OCI-LY1 (cell line): Measurements from ENCODE around the gene LRRC57.

Experiments used
- H2AFZ ChIP-seq: fragments of 200-600 bp; sonication (generic), shearing (Covaris generic); 2 replicates; pipeline ENCODE4 v1.6.0; 2014; ENCODE audit warnings: antibody characterized with exemption, mild to moderate bottlenecking, low read length
- H3F3A ChIP-seq: fragments of 200-600 bp; sonication (generic), shearing (Covaris generic); 2 replicates; pipeline ENCODE4 v1.6.0; 2014; ENCODE audit warnings: mild to moderate bottlenecking, antibody characterized with exemption, low read length, moderate library complexity; ENCODE audit not compliant: insufficient read depth
- H3K27ac ChIP-seq: fragments of 200-600 bp; sonication (generic); 2 replicates; pipeline ENCODE4 v1.5.1; 2014; ENCODE audit warnings: low read length, mixed run types, mild to moderate bottlenecking, low read depth; ENCODE audit not compliant: poor library complexity, severe bottlenecking
- H3K27me3 ChIP-seq: fragments of 200-600 bp; sonication (generic); 2 replicates; pipeline ENCODE4 v1.6.0; 2014; ENCODE audit warnings: antibody characterized with exemption, mild to moderate bottlenecking, low read length, moderate library complexity; ENCODE audit not compliant: insufficient read depth
- H3K36me3 ChIP-seq: fragments of 200-600 bp; sonication (generic); 2 replicates; pipeline ENCODE4 v1.6.1; 2014; ENCODE audit warnings: mild to moderate bottlenecking, antibody characterized with exemption, low read length, moderate library complexity, mixed read lengths; ENCODE audit not compliant: insufficient read depth
- H3K4me1 ChIP-seq: fragments of 200-600 bp; sonication (generic); 2 replicates; pipeline ENCODE4 v1.5.1; 2014; ENCODE audit warnings: mild to moderate bottlenecking, low read length, moderate library complexity; ENCODE audit not compliant: insufficient read depth, severe bottlenecking
- H3K4me2 ChIP-seq: fragments of 200-600 bp; sonication (generic), shearing (Covaris generic); 2 replicates; pipeline ENCODE4 v1.6.1; 2014; ENCODE audit warnings: low read length
- H3K4me3 ChIP-seq: fragments of 200-600 bp; sonication (generic); 2 replicates; pipeline ENCODE4 v1.5.1; 2014; ENCODE audit warnings: low read length, low read depth, mild to moderate bottlenecking, mixed read lengths; ENCODE audit not compliant: poor library complexity, severe bottlenecking
- H3K79me2 ChIP-seq: fragments of 200-600 bp; shearing (Covaris generic); 2 replicates; pipeline ENCODE4 v1.6.1; 2016; ENCODE audit warnings: mixed run types, low read length, mixed read lengths; ENCODE audit not compliant: insufficient read depth
- H3K9ac ChIP-seq: fragments of 200-600 bp; sonication (generic), shearing (Covaris generic); 2 replicates; pipeline ENCODE4 v1.6.1; 2014; ENCODE audit warnings: mild to moderate bottlenecking, low read length, mixed read lengths
- H3K9me2 ChIP-seq: fragments of 200-600 bp; sonication (generic), shearing (Covaris generic); 2 replicates; pipeline ENCODE4 v1.6.1; 2014; ENCODE audit warnings: low read depth, mild to moderate bottlenecking, low read length, mixed read lengths
- H3K9me3 ChIP-seq: fragments of 200-600 bp; shearing (Covaris generic); 2 replicates; pipeline ENCODE4 v1.6.1; 2014; ENCODE audit warnings: low read length, mixed read lengths
- H4K20me1 ChIP-seq: fragments of 200-600 bp; sonication (generic), shearing (Covaris generic); 2 replicates; pipeline ENCODE4 v1.6.0; 2016; ENCODE audit warnings: mild to moderate bottlenecking, low read length; ENCODE audit not compliant: insufficient read depth
- EZH2 ChIP-seq: fragments of 200-600 bp; sonication (generic), shearing (Covaris generic); IDR thresholded peaks from 2 replicates; pipeline ENCODE4 v1.8.0; 2017; ENCODE audit warnings: borderline replicate concordance, mixed run types, mild to moderate bottlenecking, antibody characterized with exemption, low read length, moderate library complexity, mixed read lengths
- TF ChIP-seq, protein P1 (sequence below): fragments of 200-600 bp; sonication (generic), shearing (Covaris generic); IDR thresholded peaks from 2 replicates; pipeline ENCODE4 v1.5.1; 2017; ENCODE audit warnings: mild to moderate bottlenecking, antibody characterized with exemption, low read length, moderate library complexity, mixed read lengths

The LRRC57 gene

DNA sequence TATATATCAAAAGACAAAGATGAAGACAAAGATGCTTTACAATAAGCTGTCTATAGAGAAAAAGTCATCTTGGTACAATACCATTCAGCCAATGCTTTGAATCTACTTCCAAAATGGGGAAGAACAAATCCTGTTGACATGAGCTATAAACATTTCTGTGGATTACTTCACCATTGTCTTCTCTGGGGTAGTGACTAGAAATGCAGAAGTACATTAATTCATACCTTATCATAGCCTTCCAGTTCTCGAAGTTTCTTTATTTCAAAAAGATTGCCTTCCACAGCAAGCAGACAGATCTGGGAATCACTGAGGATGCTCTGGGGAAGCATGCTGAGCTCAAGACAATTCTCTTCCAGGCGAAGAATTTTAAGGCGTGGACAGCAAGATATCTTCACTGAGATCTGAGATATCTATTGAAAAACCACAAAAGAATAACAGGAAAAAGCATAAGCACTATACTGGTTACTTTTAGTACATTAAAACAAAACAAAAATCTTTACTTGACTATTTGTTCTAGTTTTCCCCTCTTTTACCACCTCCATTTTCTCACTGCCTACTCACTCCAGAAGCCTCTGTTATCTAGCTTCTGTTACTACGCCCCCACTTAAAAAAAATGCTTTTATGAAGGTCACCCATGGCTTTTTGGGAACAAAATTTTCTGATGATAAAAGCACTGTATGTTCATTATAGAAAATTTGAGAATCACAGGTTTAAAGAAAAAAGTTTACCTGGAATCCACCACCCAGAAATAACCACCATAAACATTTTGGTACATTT lies 3.6 kb downstream of the LRRC57 start:
- H3K9ac ChIP-seq = no peak overlapping the region; the same call in 1 of the 2 replicates
- peaks cover 18% of the 10 kb centered on the region for H3K79me2 ChIP-seq
- H3K4me3 ChIP-seq = no peak overlapping the region

DNA sequence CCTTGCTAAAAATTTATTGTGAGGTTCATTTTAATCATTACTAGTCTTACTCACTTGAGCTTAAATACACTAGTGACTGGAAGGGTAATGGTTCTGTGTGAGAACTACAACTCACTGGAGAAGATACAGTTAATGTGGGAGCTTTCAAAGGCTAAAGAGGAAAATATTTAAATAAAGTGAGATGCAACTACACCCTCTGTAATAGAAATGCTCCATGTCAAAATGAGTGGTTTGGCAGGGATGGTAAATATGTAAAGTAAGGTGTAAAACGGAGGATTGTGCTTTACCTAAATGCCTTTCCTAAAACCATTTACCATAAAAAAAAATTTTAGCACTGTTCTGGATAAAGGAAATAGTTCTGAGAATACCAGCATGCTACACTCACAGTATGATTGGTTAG lies 15.3 kb downstream of the LRRC57 start:
- H3K9ac ChIP-seq = no peak overlapping the region
- H3K36me3 ChIP-seq = peaks cover 74% of the 10 kb centered on the region
- no peaks in the 10 kb centered on the region for H3F3A ChIP-seq
- no peak overlapping the region for H3K27ac ChIP-seq
- H3K9me3 ChIP-seq = no peaks in the 10 kb centered on the region
- no peak overlapping the region for H3K4me3 ChIP-seq
- TF ChIP-seq, protein P1, sequence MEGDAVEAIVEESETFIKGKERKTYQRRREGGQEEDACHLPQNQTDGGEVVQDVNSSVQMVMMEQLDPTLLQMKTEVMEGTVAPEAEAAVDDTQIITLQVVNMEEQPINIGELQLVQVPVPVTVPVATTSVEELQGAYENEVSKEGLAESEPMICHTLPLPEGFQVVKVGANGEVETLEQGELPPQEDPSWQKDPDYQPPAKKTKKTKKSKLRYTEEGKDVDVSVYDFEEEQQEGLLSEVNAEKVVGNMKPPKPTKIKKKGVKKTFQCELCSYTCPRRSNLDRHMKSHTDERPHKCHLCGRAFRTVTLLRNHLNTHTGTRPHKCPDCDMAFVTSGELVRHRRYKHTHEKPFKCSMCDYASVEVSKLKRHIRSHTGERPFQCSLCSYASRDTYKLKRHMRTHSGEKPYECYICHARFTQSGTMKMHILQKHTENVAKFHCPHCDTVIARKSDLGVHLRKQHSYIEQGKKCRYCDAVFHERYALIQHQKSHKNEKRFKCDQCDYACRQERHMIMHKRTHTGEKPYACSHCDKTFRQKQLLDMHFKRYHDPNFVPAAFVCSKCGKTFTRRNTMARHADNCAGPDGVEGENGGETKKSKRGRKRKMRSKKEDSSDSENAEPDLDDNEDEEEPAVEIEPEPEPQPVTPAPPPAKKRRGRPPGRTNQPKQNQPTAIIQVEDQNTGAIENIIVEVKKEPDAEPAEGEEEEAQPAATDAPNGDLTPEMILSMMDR = no peak
- TF ChIP-seq EZH2 = no peak
- no peak overlapping the region for H2AFZ ChIP-seq
- no peaks in the 10 kb centered on the region for H4K20me1 ChIP-seq
- no peak overlapping the region for H3K4me2 ChIP-seq
- H3K4me1 ChIP-seq = no peaks in the 10 kb centered on the region
- no peaks in the 10 kb centered on the region for H3K27me3 ChIP-seq
- H3K9me2 ChIP-seq = no peaks in the 10 kb centered on the region
- H3K79me2 ChIP-seq = no peaks in the 10 kb centered on the region

More for the DNA sequence above, 3.6 kb downstream of the LRRC57 start:
- H3K4me1 ChIP-seq = peaks cover 29% of the 10 kb centered on the region
- no peak overlapping the region for H3K27ac ChIP-seq
- no peaks in the 10 kb centered on the region for H4K20me1 ChIP-seq
- no peaks in the 10 kb centered on the region for H3K27me3 ChIP-seq
- H3K36me3 ChIP-seq = peaks cover 59% of the 10 kb centered on the region
- TF ChIP-seq EZH2 = no peak
- TF ChIP-seq, protein P1 = no peak
- H3F3A ChIP-seq = no peaks in the 10 kb centered on the region
- H2AFZ ChIP-seq = no peak overlapping the region
- no peak overlapping the region; the same call in 1 of the 2 replicates for H3K4me2 ChIP-seq
- no peaks in the 10 kb centered on the region for H3K9me2 ChIP-seq
- H3K9me3 ChIP-seq = no peaks in the 10 kb centered on the region

DNA sequence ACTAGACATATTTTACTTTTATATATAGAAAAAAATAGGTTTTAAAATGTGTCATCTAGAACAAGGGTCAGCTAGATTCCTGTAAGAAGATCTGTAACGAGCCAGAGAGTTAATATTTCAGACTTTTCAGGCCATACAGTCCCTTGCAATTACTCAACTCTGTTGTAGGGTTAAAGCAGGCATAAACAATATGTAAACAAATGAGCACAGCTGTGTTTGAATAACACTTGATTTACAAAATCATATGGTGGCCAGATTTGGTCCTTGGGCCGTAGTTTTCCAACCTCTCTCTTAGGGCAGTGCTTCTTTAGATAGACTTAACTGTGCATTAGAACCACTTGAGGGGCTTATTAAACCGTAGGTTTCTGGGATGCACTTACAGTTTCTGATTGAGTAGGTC lies 19.6 kb downstream of the LRRC57 start:
- no peak overlapping the region for H3K4me2 ChIP-seq
- H3K4me1 ChIP-seq = no peaks in the 10 kb centered on the region
- H4K20me1 ChIP-seq = no peaks in the 10 kb centered on the region
- no peak overlapping the region for H2AFZ ChIP-seq
- H3K36me3 ChIP-seq = peaks cover 55% of the 10 kb centered on the region
- H3K27ac ChIP-seq = no peak overlapping the region
- no peaks in the 10 kb centered on the region for H3K79me2 ChIP-seq
- H3K27me3 ChIP-seq = no peaks in the 10 kb centered on the region
- no peaks in the 10 kb centered on the region for H3K9me2 ChIP-seq
- TF ChIP-seq, protein P1 = no peak
- no peak for TF ChIP-seq EZH2
- H3K9ac ChIP-seq = no peak overlapping the region
- H3K4me3 ChIP-seq = no peak overlapping the region
- no peaks in the 10 kb centered on the region for H3K9me3 ChIP-seq
- no peaks in the 10 kb centered on the region; the same call in 1 of the 2 replicates for H3F3A ChIP-seq
